Breast epithelium (tissue), 4 donors: ENCODE data around the gene TMEFF2. TPM values are rescaled to one million over a fixed set of nuclear protein-coding genes. Genes with fewer than 3 reads are reported as not detected.

Experiments used
- DNase-seq, 2 donors: peaks; one replicate each; pipeline ENCODE4 v3.0.0-alpha.2; 2019; ENCODE audit warnings: low spot score in 2 of 2
- H3K27ac ChIP-seq, 2 donors: fragments of 200-600 bp; sonication (generic) in 1 of 2; one replicate each; pipeline ENCODE4 v1.5.1; 2016 to 2019; ENCODE audit warnings: mild to moderate bottlenecking in 1 of 2
- H3K27me3 ChIP-seq, 2 donors: fragments of 200-600 bp; sonication (generic) in 1 of 2; one replicate each; pipeline versions ENCODE4 v1.5.1 to v1.6.0; 2017 to 2019; ENCODE audit warnings: control low read depth in 1 of 2, mild to moderate bottlenecking in 1 of 2
- H3K36me3 ChIP-seq: fragments of 200-600 bp; one replicate; pipeline ENCODE4 v1.5.1; 2019
- H3K4me1 ChIP-seq, 2 donors: fragments of 200-600 bp; sonication (generic); one replicate each; pipeline ENCODE4 v1.5.1; 2016 to 2019; ENCODE audit warnings: control low read depth in 1 of 2
- H3K4me3 ChIP-seq, 3 donors: fragments of 200-600 bp; sonication (generic); 1 replicate in 2 of 3; 2 replicates in 1 of 3; pipeline ENCODE4 v1.5.1; 2016 to 2019; ENCODE audit warnings: mild to moderate bottlenecking in 3 of 3, moderate library complexity in 2 of 3
- H3K9me3 ChIP-seq, 2 donors: fragments of 200-600 bp; sonication (generic) in 1 of 2; one replicate each; pipeline ENCODE4 v1.5.1; 2016 to 2019; ENCODE audit warnings: control low read depth in 1 of 2
- CTCF ChIP-seq, 3 donors: fragments of 450-650 bp; IDR thresholded peaks; one replicate each; pipeline ENCODE4 v1.5.1; 2016 to 2017; ENCODE audit warnings: antibody characterized with exemption in 3 of 3, mild to moderate bottlenecking in 3 of 3, moderate library complexity in 3 of 3
- POLR2A ChIP-seq: fragments of 450-650 bp; IDR thresholded peaks from one replicate; pipeline ENCODE4 v1.6.1; 2016; ENCODE audit warnings: antibody characterized with exemption, mild to moderate bottlenecking, moderate library complexity
- POLR2AphosphoS5 ChIP-seq, 3 donors: sonication (generic); formaldehyde crosslinking; IDR thresholded peaks; one replicate each; pipeline ENCODE4 v1.6.1; 2017; ENCODE audit warnings: antibody characterized with exemption in 3 of 3
- intact Hi-C: fragments of 100-400 bp; cut with DNase I; formaldehyde crosslinking; loops from one replicate; pipeline ENCODE4 v1.15.1; 2023; ENCODE audit warnings: low total_unique reads
- total RNA-seq, 3 donors: library from RNA; depleted of rRNA; stranded (reverse); fragments of >200 nt; gene quantifications; one replicate each; pipeline ENCODE4 v1.1.0, GENCODE V29; 2016

TMEFF2 gene
- total RNA-seq, 3 donors from 2014 or later: 0.32 TPM; not detected in 2

DNA sequence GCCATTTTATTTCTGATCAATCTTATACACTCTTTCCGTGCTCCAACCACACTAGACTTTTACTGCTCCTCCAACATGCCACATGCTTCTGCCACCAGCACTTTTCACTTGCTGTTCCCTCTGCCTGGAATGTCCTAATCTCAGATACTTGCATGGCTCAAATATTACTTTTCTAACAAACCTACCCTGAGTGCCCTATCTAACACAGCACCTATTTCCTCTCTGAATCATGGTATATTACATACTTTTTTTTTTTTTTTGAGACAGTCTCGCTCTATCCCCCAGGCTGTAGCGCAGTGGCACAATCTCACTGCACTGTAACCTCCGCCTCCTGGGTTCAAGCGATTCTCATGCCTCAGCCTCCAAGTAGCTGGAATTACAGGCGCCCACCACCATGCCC is 181.5 kb downstream of the TMEFF2 start:
- H3K36me3 ChIP-seq: no peaks in the 10 kb centered on the region
- TF ChIP-seq CTCF (IDR thresholded peaks at IDR 0.05): no peak
- TF ChIP-seq POLR2AphosphoS5 (IDR thresholded peaks at IDR 0.05): no peak
- TF ChIP-seq POLR2A: no peak
- H3K4me1 ChIP-seq: no peaks in the 10 kb centered on the region
- no peak for DNase-seq
- H3K27me3 ChIP-seq: no peaks in the 10 kb centered on the region
- no peak overlapping the region for H3K4me3 ChIP-seq
- intact Hi-C loops: no loop called here
- H3K27ac ChIP-seq: no peak overlapping the region
- no peaks in the 10 kb centered on the region for H3K9me3 ChIP-seq

GRCh38 chr2:192011196-192011595 is 183.5 kb downstream of the TMEFF2 start:
- Histone ChIP-seq H3K27ac (no peak overlapping the region), H3K36me3 (no peaks in the 10 kb centered on the region), H3K27me3 (no peaks in the 10 kb centered on the region), H3K9me3 (no peaks in the 10 kb centered on the region), H3K4me1 (no peaks in the 10 kb centered on the region), H3K4me3 (no peak overlapping the region)
- no peak for DNase-seq
- TF ChIP-seq POLR2AphosphoS5 (IDR thresholded peaks at IDR 0.05): no peak
- TF ChIP-seq CTCF (IDR thresholded peaks at IDR 0.05): no peak
- no peak for TF ChIP-seq POLR2A
- intact Hi-C loops: no loop called here

GRCh38 chr2:192010073-192010472 is 184.7 kb downstream of the TMEFF2 start:
- intact Hi-C loops: no loop called here
- no peak overlapping the region for H3K4me3 ChIP-seq

DNA sequence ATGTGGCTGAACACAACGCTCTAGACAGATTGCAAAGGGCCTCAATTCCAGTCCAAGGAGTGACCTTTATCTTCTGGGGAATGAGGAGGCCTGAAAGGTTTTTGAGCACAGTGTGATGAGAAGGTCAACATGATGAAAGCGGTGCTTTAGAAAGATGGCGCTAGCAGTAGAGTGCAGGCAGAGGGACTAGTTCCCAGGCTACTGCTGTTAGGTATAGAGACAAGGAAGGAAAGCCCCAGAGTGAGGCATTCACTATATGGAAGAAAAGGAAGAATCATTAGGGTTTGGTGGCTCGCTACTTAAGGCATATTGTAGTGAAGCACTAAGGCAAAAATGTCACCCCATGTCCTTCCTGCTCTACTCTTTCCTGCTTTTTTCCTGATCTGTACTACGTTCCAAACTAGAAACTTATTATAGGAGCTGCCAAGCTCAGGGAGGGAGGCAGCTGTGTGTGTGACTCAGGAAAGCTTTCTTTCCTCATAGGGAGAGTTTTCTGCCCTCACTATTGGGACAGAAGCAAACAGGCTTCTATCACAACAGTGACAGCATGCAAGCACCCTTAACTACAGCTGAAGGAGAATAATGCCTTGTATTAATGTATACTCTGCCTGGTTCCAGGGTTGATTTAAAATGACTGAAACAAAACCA is 187.0 kb downstream of the TMEFF2 start:
- TF ChIP-seq CTCF (IDR thresholded peaks at IDR 0.05): no peak
- TF ChIP-seq POLR2A: no peak
- TF ChIP-seq POLR2AphosphoS5 (IDR thresholded peaks at IDR 0.05): no peak

More at GRCh38 chr2:192010073-192010472, 184.7 kb downstream of the TMEFF2 start:
- Histone ChIP-seq H3K27ac (no peak overlapping the region), H3K27me3 (no peaks in the 10 kb centered on the region), H3K9me3 (no peaks in the 10 kb centered on the region), H3K4me1 (no peaks in the 10 kb centered on the region), H3K36me3 (no peaks in the 10 kb centered on the region)
- no peak for TF ChIP-seq POLR2AphosphoS5 (IDR thresholded peaks at IDR 0.05)
- no peak for TF ChIP-seq POLR2A
- no peak for TF ChIP-seq CTCF (IDR thresholded peaks at IDR 0.05)
- no peak for DNase-seq

GRCh38 chr2:192005211-192005610 is 189.5 kb downstream of the TMEFF2 start:
- intact Hi-C loops: no loop called here
- TF ChIP-seq POLR2AphosphoS5 (IDR thresholded peaks at IDR 0.05): no peak
- no peak for TF ChIP-seq POLR2A
- TF ChIP-seq CTCF (IDR thresholded peaks at IDR 0.05): no peak
- no peaks in the 10 kb centered on the region for H3K27me3 ChIP-seq
- H3K4me1 ChIP-seq: no peaks in the 10 kb centered on the region
- H3K4me3 ChIP-seq: no peak overlapping the region
- no peak overlapping the region for H3K27ac ChIP-seq
- H3K36me3 ChIP-seq: no peaks in the 10 kb centered on the region
- H3K9me3 ChIP-seq: no peaks in the 10 kb centered on the region
- DNase-seq: no peak

More for the DNA sequence above, 187.0 kb downstream of the TMEFF2 start:
- no peak for DNase-seq
- Histone ChIP-seq H3K4me1 (no peaks in the 10 kb centered on the region), H3K4me3 (no peak overlapping the region), H3K27me3 (no peaks in the 10 kb centered on the region), H3K27ac (no peak overlapping the region), H3K9me3 (no peaks in the 10 kb centered on the region), H3K36me3 (no peaks in the 10 kb centered on the region)
- intact Hi-C loops: no loop called here
